Type B pancreatic cell (in vitro differentiated cells): ENCODE results near the gene IMP4. TPM values are rescaled to one million over a fixed set of nuclear protein-coding genes. Genes with fewer than 3 reads are reported as not detected.

Experiments
- DNase-seq: peaks from one replicate; pipeline ENCODE4 v3.0.0; 2021; ENCODE audit warnings: mixed read lengths; ENCODE audit not compliant: unreplicated experiment; ENCODE audit errors: extremely low spot score
- H3K27ac Mint-ChIP-seq: 2 replicates; pipeline ENCODE4 v1.8.0; 2021; ENCODE audit warnings: mild to moderate bottlenecking, mixed read lengths
- H3K27me3 Mint-ChIP-seq: 2 replicates; pipeline ENCODE4 v1.8.0; 2021; ENCODE audit warnings: mixed read lengths
- H3K36me3 Mint-ChIP-seq: 2 replicates; pipeline ENCODE4 v1.8.0; 2021; ENCODE audit warnings: mixed read lengths
- H3K4me1 Mint-ChIP-seq: one replicate; pipeline ENCODE4 v1.8.0; 2021; ENCODE audit warnings: mixed read lengths; ENCODE audit not compliant: unreplicated experiment
- H3K4me3 Mint-ChIP-seq: 2 replicates; pipeline ENCODE4 v1.8.0; 2021; ENCODE audit warnings: mild to moderate bottlenecking, mixed read lengths
- H3K9me3 Mint-ChIP-seq: 2 replicates; pipeline ENCODE4 v1.8.0; 2021; ENCODE audit warnings: mixed read lengths
- total RNA-seq: library from RNA; stranded (reverse); gene quantifications from 2 replicates; pipeline ENCODE4 v1.2.1, GENCODE V29; 2021; ENCODE audit warnings: low replicate concordance
- TF ChIP-seq, protein P1 (sequence below): fragments of 200-600 bp; sonication (generic); conservative IDR thresholded peaks from 2 replicates; pipeline ENCODE4 v1.5.0; 2021; ENCODE audit warnings: antibody characterized with exemption, mild to moderate bottlenecking

The IMP4 gene
- total RNA-seq, 1 donor from 2014 or later, result 53.6 TPM

DNA sequence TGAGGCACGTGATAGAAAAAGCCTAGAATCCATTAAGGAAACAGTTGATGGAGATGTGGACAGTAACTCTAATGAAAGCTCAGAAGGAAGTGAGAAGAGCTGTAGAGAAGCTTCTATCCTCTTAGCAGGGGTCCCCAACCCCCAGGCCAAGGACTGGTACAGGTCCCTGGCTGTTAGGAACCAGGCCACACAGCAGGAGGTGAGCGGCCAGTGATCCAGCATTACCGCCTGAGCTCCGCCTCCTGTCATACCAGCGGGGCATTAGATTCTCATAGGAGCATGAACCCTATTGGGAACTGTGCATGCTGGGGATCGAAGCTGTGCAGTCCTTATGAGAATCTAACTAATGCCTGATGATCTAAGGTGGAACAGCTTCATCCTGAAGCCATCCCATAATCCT is 8.7 kb upstream of the IMP4 start:
- H3K36me3 Mint-ChIP-seq, result peaks cover 5% of the 10 kb centered on the region
- no peak for DNase-seq
- peaks cover 25% of the 10 kb centered on the region for H3K4me1 Mint-ChIP-seq
- no peak overlapping the region for H3K27ac Mint-ChIP-seq
- no peaks in the 10 kb centered on the region for H3K9me3 Mint-ChIP-seq
- TF ChIP-seq, protein P1, sequence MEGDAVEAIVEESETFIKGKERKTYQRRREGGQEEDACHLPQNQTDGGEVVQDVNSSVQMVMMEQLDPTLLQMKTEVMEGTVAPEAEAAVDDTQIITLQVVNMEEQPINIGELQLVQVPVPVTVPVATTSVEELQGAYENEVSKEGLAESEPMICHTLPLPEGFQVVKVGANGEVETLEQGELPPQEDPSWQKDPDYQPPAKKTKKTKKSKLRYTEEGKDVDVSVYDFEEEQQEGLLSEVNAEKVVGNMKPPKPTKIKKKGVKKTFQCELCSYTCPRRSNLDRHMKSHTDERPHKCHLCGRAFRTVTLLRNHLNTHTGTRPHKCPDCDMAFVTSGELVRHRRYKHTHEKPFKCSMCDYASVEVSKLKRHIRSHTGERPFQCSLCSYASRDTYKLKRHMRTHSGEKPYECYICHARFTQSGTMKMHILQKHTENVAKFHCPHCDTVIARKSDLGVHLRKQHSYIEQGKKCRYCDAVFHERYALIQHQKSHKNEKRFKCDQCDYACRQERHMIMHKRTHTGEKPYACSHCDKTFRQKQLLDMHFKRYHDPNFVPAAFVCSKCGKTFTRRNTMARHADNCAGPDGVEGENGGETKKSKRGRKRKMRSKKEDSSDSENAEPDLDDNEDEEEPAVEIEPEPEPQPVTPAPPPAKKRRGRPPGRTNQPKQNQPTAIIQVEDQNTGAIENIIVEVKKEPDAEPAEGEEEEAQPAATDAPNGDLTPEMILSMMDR, result no peak
- peaks cover 39% of the 10 kb centered on the region for H3K27me3 Mint-ChIP-seq
- no peak overlapping the region for H3K4me3 Mint-ChIP-seq

DNA sequence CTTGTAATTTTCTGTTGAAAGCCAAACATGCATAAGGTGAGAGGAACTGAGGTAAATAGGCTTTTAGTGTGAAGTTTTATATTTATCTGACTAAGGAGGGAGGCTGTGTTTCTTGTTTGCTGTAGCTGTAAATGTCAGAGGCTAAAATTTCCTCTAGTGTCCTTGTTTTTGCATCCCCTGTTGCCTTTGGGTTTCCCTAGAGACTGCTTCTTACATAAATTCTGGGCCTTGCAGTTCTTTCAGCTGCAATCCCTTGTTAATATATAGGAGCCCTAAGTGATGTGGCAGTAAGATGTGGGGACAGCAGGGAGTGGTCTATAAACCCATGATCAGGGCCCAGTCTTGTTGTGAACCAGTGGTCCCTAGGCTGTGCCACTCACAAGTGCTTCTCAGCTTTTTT is 7.5 kb upstream of the IMP4 start:
- no peak overlapping the region for H3K27ac Mint-ChIP-seq
- peaks cover 34% of the 10 kb centered on the region for H3K27me3 Mint-ChIP-seq
- H3K9me3 Mint-ChIP-seq, result no peaks in the 10 kb centered on the region
- TF ChIP-seq, protein P1, result no peak
- no peak for DNase-seq
- peaks cover 15% of the 10 kb centered on the region for H3K36me3 Mint-ChIP-seq
- peaks cover 28% of the 10 kb centered on the region for H3K4me1 Mint-ChIP-seq
- no peak overlapping the region for H3K4me3 Mint-ChIP-seq

DNA sequence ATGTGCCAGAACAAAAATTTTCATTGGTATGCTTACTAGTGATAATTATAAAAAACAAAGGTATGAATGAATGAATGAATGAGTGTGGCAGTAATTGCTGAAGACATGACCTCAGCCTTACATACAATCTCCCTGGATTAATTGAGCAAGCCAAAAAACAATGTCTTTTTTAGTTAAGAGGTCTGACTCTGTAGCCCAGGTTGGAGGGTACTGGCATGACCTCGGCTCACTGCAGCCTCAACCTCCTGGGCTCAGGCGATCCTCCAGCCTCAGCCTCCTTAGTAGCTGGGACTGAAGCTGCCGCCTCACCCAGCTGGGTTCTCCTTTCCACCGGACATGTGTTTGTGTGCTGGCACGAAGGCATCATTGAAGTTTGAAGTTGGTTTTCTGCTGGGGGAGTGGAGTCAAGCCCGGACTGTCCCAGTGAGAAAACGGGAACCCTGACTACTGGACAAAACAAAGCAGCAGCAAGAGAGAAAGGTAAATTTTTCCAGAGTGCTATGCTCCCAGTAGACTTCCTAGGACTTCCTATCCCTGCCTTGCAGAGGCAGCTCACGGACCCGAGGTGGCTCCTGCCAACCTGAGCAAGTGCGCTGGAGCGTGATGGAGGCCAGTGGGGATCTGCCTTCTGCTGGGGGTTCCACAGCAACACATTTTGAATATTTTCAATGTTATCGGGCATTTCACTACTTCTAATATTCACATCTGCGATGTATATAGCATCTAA is 6.4 kb upstream of the IMP4 start:
- H3K4me1 Mint-ChIP-seq, result peaks cover 34% of the 10 kb centered on the region
- TF ChIP-seq, protein P1, result no peak
- H3K27me3 Mint-ChIP-seq, result peaks cover 24% of the 10 kb centered on the region
- peak overlapping the region; percentile 98 for H3K27ac Mint-ChIP-seq
- H3K9me3 Mint-ChIP-seq, result no peaks in the 10 kb centered on the region
- DNase-seq, result no peak
- H3K4me3 Mint-ChIP-seq, result peak overlapping the region; percentile 94
- H3K36me3 Mint-ChIP-seq, result peaks cover 22% of the 10 kb centered on the region

DNA sequence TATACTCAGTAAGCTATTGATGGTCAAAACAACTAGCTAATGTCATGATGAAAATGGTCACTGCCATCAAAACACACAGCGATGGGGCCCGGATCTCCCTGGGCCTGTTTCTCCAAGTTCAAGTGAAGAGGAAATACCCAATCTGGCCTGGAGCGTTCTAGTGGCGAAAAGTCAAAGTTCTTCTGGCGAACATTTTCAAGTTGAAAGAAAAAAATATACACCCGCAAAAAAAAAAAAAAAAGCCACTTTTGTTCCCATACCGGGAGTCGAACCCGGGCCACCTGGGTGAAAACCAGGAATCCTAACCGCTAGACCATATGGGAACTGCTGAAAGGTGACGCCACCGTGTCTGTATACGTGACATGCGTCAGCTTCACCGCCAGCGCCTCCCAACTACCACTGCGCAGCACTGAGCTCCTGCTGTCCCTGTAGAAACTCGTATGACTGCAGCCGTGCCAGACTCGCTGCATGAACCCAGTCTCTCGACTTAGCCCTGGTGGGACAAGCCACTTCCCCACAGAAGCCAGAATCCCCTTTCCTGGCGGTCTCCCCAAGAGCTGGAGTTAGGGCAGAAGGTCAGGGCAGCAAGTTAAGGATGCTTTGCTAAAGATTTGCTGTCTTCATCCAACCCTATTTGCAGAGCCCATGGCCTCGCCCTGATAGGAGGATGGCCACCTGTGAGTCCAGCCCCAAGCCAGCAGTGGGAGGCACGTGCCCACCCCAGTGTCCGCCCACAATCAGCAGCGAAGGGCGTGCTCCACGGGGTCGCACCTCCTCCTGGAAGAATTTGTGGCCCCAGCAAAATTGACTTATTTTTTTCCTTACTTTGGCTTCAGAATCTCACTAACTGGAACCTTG is 5.6 kb upstream of the IMP4 start:
- DNase-seq, result peak; percentile 95
- H3K36me3 Mint-ChIP-seq, result peaks cover 22% of the 10 kb centered on the region
- H3K27me3 Mint-ChIP-seq, result peaks cover 21% of the 10 kb centered on the region

DNA sequence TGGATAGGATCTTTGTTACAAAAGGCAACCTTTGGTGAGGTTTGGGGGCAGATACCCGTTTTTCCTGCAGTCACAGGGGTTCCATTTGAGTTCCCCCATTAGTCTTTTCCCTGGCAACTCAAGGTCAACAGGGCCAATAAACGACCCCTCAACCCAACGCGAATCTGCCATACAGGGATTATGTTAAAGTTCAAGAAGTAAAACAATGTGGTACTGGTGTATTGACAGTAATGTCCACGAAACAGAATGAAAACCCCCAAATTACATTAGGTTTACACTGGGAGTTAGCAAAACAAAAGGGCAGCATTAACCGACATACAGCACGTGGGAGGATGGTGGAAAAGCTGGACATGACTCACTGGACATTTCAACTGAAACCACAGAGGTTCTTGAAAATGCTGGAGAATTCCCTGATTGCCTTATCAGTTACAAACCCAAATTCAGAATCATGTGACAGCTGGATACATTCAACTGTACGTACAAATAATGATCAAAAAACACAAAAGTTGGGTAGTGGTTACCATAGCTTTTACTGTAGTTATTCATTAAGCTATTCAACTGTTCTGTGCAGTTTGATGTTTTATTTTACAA is 4.9 kb upstream of the IMP4 start:
- H3K27ac Mint-ChIP-seq, result peak overlapping the region; percentile 98
- DNase-seq, result no peak
- TF ChIP-seq, protein P1, result no peak

More for the DNA sequence above, 5.6 kb upstream of the IMP4 start:
- Mint-ChIP-seq H3K4me3 (peak overlapping the region; percentile 94), H3K9me3 (no peaks in the 10 kb centered on the region), H3K27ac (peak overlapping the region; percentile 98), H3K4me1 (peaks cover 38% of the 10 kb centered on the region)
- TF ChIP-seq, protein P1, result no peak

More for the DNA sequence above, 4.9 kb upstream of the IMP4 start:
- peaks cover 32% of the 10 kb centered on the region for H3K4me1 Mint-ChIP-seq
- H3K36me3 Mint-ChIP-seq, result peaks cover 22% of the 10 kb centered on the region
- H3K27me3 Mint-ChIP-seq, result peaks cover 15% of the 10 kb centered on the region
- H3K4me3 Mint-ChIP-seq, result peak overlapping the region; percentile 94
- H3K9me3 Mint-ChIP-seq, result no peaks in the 10 kb centered on the region
